GM23248 (cell line): ENCODE measurements around the gene SPX. TPM values are rescaled to one million over a fixed set of nuclear protein-coding genes. Genes with fewer than 3 reads are reported as not detected.

Experiments used
- DNase-seq: peaks from one replicate; pipeline ENCODE4 v3.0.0-alpha.2; 2015
- H2AFZ ChIP-seq: fragments of 200-600 bp; sonication (generic); 2 replicates; pipeline ENCODE4 v1.6.1; 2016; ENCODE audit warnings: antibody characterized with exemption
- H3F3A ChIP-seq: fragments of 200-600 bp; sonication (generic); 2 replicates; pipeline ENCODE4 v1.6.1; 2016; ENCODE audit warnings: mild to moderate bottlenecking, antibody characterized with exemption, mixed run types; ENCODE audit not compliant: insufficient read depth
- H3K27ac ChIP-seq: fragments of 200-600 bp; sonication (generic); 2 replicates; pipeline ENCODE4 v1.5.1; 2016; ENCODE audit warnings: mild to moderate bottlenecking
- H3K27me3 ChIP-seq: fragments of 200-600 bp; sonication (generic); replicated peaks from 2 replicates; pipeline ENCODE4 v1.6.1; 2016; ENCODE audit warnings: mild to moderate bottlenecking; ENCODE audit not compliant: insufficient read depth
- H3K36me3 ChIP-seq: fragments of 200-600 bp; sonication (generic); 2 replicates; pipeline ENCODE4 v1.6.1; 2016; ENCODE audit warnings: low read depth, mild to moderate bottlenecking
- H3K4me1 ChIP-seq: fragments of 200-600 bp; sonication (generic); 2 replicates; pipeline ENCODE4 v1.6.1; 2016; ENCODE audit warnings: mild to moderate bottlenecking; ENCODE audit not compliant: insufficient read depth
- H3K4me2 ChIP-seq: fragments of 200-600 bp; sonication (generic); one replicate; pipeline ENCODE4 v1.6.1; 2016; ENCODE audit warnings: mild to moderate bottlenecking; ENCODE audit not compliant: unreplicated experiment
- H3K4me3 ChIP-seq: fragments of 200-600 bp; sonication (generic); 2 replicates; pipeline ENCODE4 v1.5.1; 2016; ENCODE audit warnings: mild to moderate bottlenecking
- H3K79me2 ChIP-seq: fragments of 200-600 bp; sonication (generic); 2 replicates; pipeline ENCODE4 v1.6.1; 2016; ENCODE audit warnings: mild to moderate bottlenecking; ENCODE audit not compliant: insufficient read depth
- H3K9ac ChIP-seq: fragments of 200-600 bp; sonication (generic); 2 replicates; pipeline ENCODE4 v1.6.1; 2016; ENCODE audit warnings: mild to moderate bottlenecking
- H3K9me2 ChIP-seq: fragments of 200-600 bp; sonication (generic); 2 replicates; pipeline ENCODE4 v1.6.1; 2016; ENCODE audit warnings: mixed run types, mild to moderate bottlenecking, moderate library complexity; ENCODE audit not compliant: insufficient read depth
- H3K9me3 ChIP-seq: fragments of 200-600 bp; sonication (generic); one replicate; pipeline ENCODE4 v1.6.1; 2017; ENCODE audit warnings: low read depth
- H4K20me1 ChIP-seq: fragments of 200-600 bp; sonication (generic); 2 replicates; pipeline ENCODE4 v1.6.0; 2016; ENCODE audit not compliant: insufficient read depth
- EZH2 ChIP-seq: fragments of 200-600 bp; sonication (generic); IDR thresholded peaks from 2 replicates; pipeline ENCODE4 v1.6.1; 2018; ENCODE audit warnings: antibody characterized with exemption, mild to moderate bottlenecking; ENCODE audit not compliant: insufficient read depth, poor library complexity, severe bottlenecking
- WGBS, 2 experiments: methylation state at CpG; one replicate each; pipeline ENCODE4 v1.1.6; 2015 to 2017; ENCODE audit warnings: low lambda C conversion rate in 2 of 2, low coverage in 1 of 2; ENCODE audit errors: missing lambda C conversion rate in 2 of 2; 5-methylcytosine and 5-hydroxymethylcytosine counted together
- in situ Hi-C: fragments of 300-500 bp; cut with MboI; formaldehyde crosslinking; loops from 2 replicates; pipeline ENCODE4 v1.15.0; 2020
- polyA plus RNA-seq: library from polyadenylated mRNA; unstranded; fragments of >200 nt; fragmentation: Nextera tagmentation; extraction: Ambion mirVana; gene quantifications from 2 replicates; pipeline ENCODE4 v1.2.1, GENCODE V29; 2016
- total RNA-seq: library from RNA; depleted of rRNA; stranded (reverse); fragments of >200 nt; shearing (Covaris generic); gene quantifications from 2 replicates; pipeline ENCODE4 v1.2.3, GENCODE V29; 2014; rRNA removed

Gene SPX
- total and polyA plus RNA-seq, 2 experiments from 2014 or later, result 0.24 to 1.2 TPM

DNA sequence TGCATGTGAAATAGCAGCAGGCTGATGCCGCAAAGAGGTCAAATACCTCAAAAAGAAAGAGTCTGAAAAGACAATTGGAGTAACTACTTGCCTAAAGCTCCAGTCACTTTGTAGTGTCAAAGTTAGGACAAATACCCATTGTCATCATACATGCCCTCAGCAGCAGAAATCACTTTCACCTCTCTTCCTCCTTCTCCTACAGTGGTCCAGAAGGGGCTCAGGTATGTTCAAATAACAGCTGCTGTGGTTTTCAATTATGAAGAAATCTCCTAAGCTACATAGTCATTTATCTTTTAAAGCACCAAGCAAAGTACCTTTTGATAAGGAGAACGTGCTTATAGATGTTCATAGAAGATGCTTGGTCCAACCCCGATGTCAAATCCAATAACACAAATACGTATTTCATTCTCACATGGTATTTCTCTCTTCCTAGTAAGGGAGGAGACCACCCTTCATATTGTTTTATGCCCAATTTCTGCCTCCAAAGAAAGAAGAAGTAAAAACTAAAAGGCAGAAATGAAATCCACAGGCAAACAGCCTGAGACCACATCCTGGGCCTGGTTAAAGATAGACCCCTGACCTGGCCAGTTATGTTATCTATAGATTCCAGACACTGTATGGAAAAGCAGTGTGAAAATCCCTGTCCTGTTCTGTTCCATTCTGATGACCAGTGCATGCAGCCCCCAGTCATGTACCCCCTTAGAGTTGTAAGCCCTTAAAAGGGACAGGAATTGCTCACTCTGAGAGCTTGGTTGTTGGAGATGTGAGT is 54.8 kb downstream of the SPX start:
- Histone ChIP-seq H3K36me3 (no peaks in the 10 kb centered on the region), H3K27me3 (no peaks in the 10 kb centered on the region; the same call in 1 of the 2 replicates), H3K9ac (no peak overlapping the region), H3K27ac (no peak overlapping the region), H3F3A (no peaks in the 10 kb centered on the region), H3K79me2 (no peaks in the 10 kb centered on the region), H2AFZ (no peak overlapping the region), H3K4me1 (no peaks in the 10 kb centered on the region), H3K9me3 (no peaks in the 10 kb centered on the region), H3K4me2 (no peak overlapping the region), H4K20me1 (no peaks in the 10 kb centered on the region), H3K4me3 (no peak overlapping the region), H3K9me2 (no peaks in the 10 kb centered on the region)
- 51 to 60% methylated on average over 4 of the region's 4 CpGs for WGBS, 2 experiments
- TF ChIP-seq EZH2, result no peak
- no peak for DNase-seq
- in situ Hi-C loops, result no loop called here

Other genes starting within 250 kb of the SPX start
- not detected in 2 replicates for gene SLCO1A2, start 191.4 kb upstream of the SPX start, total RNA-seq
- gene SLCO1A2, start 191.4 kb upstream of the SPX start, polyA plus RNA-seq, result not detected in 2 replicates
- gene IAPP, start 153.4 kb upstream of the SPX start, total RNA-seq, result not detected in 2 replicates
- not detected in 2 replicates for gene IAPP, start 153.4 kb upstream of the SPX start, polyA plus RNA-seq
- gene PYROXD1, start 88.6 kb upstream of the SPX start, total RNA-seq, result 13.4 and 15.7 TPM in 2 replicates
- gene PYROXD1, start 88.6 kb upstream of the SPX start, polyA plus RNA-seq, result 22.5 and 23.2 TPM in 2 replicates
- gene RECQL, start 24.7 kb upstream of the SPX start, total RNA-seq, result 102 and 117 TPM in 2 replicates
- gene RECQL, start 24.7 kb upstream of the SPX start, polyA plus RNA-seq, result 71.7 and 80.3 TPM in 2 replicates
- 73.0 and 73.3 TPM in 2 replicates for gene GOLT1B, start 24.5 kb upstream of the SPX start, total RNA-seq
- gene GOLT1B, start 24.5 kb upstream of the SPX start, polyA plus RNA-seq, result 105 and 108 TPM in 2 replicates
- not detected in 2 replicates for gene GYS2, start 78.6 kb downstream of the SPX start, total RNA-seq
- gene GYS2, start 78.6 kb downstream of the SPX start, polyA plus RNA-seq, result 0.08 TPM in 1 of 2 replicates, not detected in the other
- 464 and 478 TPM in 2 replicates for gene LDHB, start 131.5 kb downstream of the SPX start, total RNA-seq
- 497 and 508 TPM in 2 replicates for gene LDHB, start 131.5 kb downstream of the SPX start, polyA plus RNA-seq
- 17.8 and 19.6 TPM in 2 replicates for gene KCNJ8, start 248.4 kb downstream of the SPX start, total RNA-seq
- gene KCNJ8, start 248.4 kb downstream of the SPX start, polyA plus RNA-seq, result 12.7 and 14.7 TPM in 2 replicates